Neural progenitor cell (in vitro differentiated cells): ENCODE data around the gene ADCY1.

Experiments
- CTCF ChIP-seq: fragments of 200-600 bp; sonication (generic); IDR thresholded peaks from 2 replicates; pipeline ENCODE4 v1.5.1; 2017; ENCODE audit warnings: antibody characterized with exemption, mild to moderate bottlenecking
- EZH2phosphoT487 ChIP-seq: fragments of 200-600 bp; sonication (generic); IDR thresholded peaks from 2 replicates; pipeline ENCODE4 v1.6.1; 2017; ENCODE audit warnings: antibody characterized with exemption

- TF ChIP-seq CTCF (no peak), EZH2phosphoT487 (no peak)
Observed at GRCh38 chr7:45687185-45687560, 113.0 kb downstream of the ADCY1 start.
